HG03460 (cell line): Measurements from ENCODE around the gene RPE.

Experiments
- ATAC-seq: cut with Tn5 transposase; IDR thresholded peaks from one replicate; pipeline ENCODE4 v1.9.1; 2021; ENCODE audit not compliant: unreplicated experiment

RPE gene

GRCh38 chr2:210000464-210001324 lies 1.7 kb upstream of the RPE start:
- no peak for ATAC-seq

- ATAC-seq: no peak
Measured at GRCh38 chr2:210003359-210003758, 921 bp downstream of the RPE start.

GRCh38 chr2:210004881-210005280 lies 2.4 kb downstream of the RPE start:
- no peak for ATAC-seq

DNA sequence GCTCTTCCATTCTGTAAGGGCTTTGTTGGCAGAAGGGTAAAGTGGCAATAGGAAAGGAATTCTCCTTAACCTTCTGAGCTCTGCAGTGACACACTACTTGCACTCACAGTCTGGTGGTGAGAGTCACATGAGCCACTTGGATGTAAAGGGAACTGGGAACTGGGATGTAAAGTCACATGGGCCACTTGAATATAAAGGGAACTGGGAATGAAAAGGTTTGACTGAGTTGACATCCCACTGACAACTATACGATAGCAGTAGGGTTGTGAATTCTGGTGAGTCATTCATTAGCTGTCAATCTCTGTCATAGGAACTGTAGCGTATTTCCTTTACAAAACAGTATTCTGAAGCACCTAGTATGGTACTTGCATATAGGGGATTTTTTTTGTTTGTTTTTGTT lies 5.5 kb downstream of the RPE start:
- ATAC-seq: no peak

- ATAC-seq: no peak
Measured at GRCh38 chr2:210009126-210009525, 6.7 kb downstream of the RPE start.

GRCh38 chr2:210009896-210010295 lies 7.5 kb downstream of the RPE start:
- no peak for ATAC-seq

DNA sequence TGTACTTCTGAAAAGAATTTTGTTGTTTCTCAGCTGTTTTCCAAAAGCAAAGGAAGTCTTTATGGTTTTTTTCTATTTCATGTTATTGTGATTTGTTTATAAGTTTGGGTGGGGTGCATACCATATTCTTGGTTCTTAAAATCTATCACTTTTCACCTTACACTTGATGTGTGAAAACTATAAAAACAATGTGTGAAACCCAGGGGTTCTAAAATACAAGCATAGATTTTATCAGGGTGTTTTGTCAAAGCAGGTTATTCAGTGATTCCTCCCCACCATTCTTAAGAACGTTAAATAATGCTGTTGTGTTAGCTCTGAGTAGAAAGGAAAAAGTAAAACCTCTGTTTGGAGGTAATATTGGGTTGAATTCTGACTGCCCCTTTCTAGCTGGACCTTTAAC lies 17.7 kb downstream of the RPE start:
- ATAC-seq: no peak

DNA sequence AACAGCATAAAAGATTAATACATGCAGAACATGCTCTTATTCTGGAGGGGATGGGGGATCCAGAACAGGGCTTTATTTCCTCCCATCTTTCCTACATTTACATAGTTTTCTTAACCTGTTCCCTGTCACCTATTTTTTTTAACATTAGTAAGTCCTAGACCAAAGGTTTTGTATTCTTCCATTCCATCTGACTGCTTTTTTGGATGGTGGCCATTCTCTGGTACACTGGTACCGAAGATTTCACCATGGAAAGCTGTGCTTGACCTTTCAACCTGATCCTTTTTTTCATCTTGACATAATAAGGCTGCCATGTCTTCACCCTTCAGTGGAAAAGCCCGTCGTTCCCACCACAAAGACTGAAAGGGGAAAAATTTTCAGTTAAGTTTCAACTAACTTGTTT lies 20.4 kb downstream of the RPE start:
- ATAC-seq: no peak

DNA sequence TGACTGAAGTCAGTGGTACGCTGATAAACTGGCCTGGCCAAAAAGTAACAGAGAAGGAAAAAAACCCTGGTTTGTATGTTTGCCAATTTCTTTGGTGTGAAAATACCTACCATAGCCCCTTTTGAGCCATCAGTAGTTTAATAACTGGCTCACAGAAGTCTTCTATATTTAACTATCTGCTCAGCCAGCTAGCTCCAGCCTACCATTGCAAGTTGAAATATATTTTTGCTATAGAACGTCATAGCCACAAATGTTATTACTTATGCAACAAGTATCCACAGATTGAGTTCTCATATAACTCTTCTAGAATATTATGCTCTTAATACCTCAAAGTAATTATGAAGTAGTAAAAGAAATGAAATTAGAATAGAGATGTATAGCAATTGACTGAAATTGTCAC lies 25.2 kb downstream of the RPE start:
- ATAC-seq: no peak

GRCh38 chr2:210028178-210028577 lies 25.7 kb downstream of the RPE start:
- no peak for ATAC-seq

DNA sequence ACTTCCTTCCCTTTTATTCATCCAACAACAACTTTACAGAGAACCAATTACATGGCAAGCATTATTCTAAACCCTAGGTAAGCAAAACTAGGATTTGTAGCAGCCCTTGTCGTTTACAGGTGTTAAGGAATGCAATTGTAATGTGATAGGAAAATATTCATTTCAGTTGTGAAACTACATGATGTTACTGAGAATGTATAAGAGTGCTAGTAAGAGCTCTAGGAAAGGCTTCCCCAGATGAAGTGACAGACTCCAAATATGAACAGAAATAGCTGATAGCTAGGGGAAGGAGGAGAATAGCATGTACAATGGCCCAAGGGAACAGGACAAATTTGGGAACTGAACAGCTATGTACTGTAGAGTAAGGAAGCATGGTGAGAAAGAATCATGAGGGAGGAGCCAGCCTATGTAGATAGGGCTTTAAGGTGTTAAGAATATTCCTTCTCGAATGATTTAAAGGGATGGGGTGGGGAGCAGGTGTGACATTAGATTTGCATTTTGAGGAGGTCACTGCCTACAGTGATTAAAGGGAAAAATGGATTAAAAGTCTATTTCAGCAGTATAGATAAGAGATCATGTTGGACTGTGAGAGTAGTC lies 31.7 kb downstream of the RPE start:
- no peak for ATAC-seq

DNA sequence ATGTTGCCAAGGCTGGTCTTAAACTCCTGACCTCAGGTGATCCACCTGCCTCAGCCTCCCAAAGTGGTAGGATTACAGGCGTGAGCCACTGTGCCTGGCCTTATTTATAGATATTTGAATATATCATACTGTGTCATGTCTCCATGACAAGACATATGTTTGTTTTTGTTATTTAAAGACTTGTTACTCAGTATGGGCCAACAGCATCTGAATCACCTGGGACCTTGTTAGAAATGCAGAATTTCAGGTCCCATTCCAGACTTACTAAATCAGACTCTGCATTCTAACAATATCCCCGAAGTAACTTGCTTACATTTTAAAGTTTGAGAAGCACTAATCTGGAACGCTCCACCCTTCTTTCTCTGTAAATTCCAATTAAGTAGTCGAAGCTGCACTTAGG lies 33.2 kb downstream of the RPE start:
- ATAC-seq: no peak

- no peak for ATAC-seq
Measured at GRCh38 chr2:210038078-210038477, 35.6 kb downstream of the RPE start.

DNA sequence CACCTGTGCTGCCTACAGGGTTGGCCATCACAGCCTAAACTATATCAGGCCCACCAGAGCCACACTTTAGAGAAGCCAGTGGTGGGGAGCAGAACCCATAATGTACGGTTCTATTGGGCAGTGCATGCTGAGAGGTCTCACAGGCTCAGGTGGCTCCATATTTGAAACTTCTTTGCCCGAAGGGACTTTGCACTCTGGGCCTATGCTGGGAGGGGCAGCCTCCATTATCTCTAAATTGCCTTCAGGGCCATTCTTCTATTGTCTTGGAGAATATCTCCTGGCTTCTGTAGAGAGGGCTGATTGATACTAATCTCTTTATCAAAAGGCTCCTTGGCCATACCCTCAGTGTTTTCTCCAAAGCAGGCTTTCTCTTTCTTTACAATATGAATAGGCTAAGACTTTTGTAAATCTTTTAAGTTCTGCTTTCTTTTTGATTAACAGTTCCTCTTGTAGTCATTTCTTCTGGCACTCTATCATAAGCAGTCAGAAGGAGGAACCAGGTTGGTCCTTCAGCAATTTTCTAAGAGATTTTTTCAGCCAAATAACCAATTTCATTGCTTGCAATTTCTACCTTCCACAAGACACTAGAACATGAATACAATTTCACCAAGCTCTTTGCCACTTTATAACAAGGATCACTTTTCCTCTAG lies 44.5 kb downstream of the RPE start:
- ATAC-seq: no peak

GRCh38 chr2:210049831-210050230 lies 47.4 kb downstream of the RPE start:
- no peak for ATAC-seq

DNA sequence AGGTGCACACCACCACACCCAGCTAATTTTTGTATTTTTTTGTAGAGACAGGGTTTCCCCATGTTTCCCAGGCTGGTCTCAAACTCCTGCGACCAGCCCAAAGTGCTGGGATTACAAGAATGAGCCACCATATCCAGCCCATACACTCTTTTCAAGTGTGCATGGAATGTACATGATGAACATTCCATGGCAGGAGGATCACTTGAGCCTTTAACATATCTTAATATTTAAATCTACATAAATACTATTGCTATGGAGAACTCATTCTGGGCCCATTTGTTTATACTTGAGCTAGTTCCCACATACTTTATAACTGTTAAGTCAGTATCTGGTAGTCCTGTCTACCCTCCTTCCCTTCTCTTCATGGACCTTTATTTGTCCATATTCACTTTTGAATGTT lies 48.4 kb downstream of the RPE start:
- no peak for ATAC-seq

GRCh38 chr2:210054696-210055095 lies 52.3 kb downstream of the RPE start:
- ATAC-seq: no peak

DNA sequence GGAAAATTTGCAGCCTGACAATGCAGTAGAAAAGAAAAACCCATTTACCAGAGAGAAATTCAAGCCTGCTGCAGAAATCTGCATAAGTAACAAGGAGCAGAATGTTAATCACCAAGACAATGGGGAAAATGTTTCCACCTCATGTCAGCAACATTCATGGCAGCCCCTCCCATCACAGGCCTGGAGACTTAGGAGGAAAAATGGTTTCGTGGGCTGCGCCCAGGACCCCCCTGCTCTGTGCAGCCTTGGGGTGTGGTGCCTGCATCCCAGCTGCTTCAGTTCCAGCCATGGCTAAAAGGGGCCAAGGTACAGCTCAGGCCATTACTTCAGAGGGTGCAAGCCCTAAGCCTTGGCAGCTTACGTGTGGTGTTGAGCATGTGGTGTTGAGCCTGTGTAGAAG lies 53.4 kb downstream of the RPE start:
- no peak for ATAC-seq

GRCh38 chr2:210063306-210063705 lies 60.9 kb downstream of the RPE start:
- ATAC-seq: no peak
